Measurements from ENCODE around the gene STXBP4.

DNA sequence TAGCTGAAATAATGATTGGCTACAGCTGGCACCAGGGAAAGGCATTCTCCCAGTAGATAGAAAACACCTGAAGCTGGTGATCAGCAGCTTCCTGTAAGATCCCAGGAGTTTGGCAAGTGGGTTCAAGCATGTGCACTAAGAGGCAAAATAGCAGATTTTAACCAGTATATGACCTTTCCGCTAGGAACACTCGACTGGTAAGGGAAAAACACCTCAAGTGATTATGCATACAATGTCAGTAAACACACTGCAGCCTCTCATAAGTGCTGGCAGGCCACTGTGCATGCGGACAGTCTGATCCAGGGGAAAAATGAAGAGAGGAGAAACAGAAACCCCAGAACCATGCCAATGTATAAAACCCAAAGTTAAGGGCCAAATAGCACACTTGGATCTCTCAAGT lies 247.1 kb downstream of the STXBP4 start:
- TF ChIP-seq CTCF (IDR thresholded peaks at IDR 0.05) (no peak), POLR2A (IDR thresholded peaks at IDR 0.05) (no peak)
